HG03354 (cell line): ENCODE results near the gene C2orf78.

Source experiments
- ATAC-seq: cut with Tn5 transposase; IDR thresholded peaks from one replicate; pipeline ENCODE4 v1.9.1; 2021; ENCODE audit warnings: mild to moderate bottlenecking; ENCODE audit not compliant: unreplicated experiment, poor library complexity, severe bottlenecking

Gene C2orf78

DNA sequence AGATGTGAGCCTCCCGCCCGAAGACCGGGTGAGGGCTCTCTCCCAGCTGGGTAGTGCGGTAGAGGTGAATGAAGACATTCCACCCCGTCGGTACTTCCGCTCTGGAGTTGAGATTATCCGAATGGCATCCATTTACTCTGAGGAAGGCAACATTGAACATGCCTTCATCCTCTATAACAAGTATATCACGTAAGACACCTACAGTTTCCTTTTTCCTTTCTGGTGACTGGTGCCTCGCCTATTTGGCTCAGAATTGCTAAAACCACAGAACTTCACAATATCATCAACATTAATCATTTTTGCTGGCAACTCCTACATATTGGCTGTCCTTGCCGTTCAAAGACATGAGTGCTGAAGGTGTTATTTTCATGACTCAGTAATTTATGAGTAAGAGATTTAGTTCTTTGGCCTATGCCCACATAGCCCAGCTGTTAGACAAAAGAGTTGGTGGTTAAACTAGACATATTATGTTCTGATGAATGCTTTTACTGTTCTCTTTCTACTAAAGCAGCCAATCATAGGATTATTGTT is 47.0 kb downstream of the C2orf78 start:
- no peak for ATAC-seq

DNA sequence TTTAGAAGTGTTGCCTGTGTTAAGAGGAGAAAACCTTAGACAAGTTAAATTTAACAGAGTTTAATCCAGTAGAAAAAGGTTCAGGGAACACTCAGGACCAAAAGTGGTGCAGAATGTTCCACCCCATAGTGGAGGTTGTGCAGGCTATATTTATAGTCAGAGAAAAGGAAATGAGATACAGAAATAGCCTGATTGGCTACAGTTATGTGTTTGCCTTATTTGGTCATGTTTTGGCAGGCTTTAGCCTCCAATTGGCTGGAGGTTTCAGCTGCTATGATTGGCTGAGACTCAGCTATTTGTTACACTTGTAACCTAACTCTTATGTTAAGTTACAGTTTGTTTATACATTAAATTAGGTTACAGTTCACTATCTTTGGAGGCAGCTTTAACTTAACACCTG is 48.9 kb downstream of the C2orf78 start:
- ATAC-seq: no peak

DNA sequence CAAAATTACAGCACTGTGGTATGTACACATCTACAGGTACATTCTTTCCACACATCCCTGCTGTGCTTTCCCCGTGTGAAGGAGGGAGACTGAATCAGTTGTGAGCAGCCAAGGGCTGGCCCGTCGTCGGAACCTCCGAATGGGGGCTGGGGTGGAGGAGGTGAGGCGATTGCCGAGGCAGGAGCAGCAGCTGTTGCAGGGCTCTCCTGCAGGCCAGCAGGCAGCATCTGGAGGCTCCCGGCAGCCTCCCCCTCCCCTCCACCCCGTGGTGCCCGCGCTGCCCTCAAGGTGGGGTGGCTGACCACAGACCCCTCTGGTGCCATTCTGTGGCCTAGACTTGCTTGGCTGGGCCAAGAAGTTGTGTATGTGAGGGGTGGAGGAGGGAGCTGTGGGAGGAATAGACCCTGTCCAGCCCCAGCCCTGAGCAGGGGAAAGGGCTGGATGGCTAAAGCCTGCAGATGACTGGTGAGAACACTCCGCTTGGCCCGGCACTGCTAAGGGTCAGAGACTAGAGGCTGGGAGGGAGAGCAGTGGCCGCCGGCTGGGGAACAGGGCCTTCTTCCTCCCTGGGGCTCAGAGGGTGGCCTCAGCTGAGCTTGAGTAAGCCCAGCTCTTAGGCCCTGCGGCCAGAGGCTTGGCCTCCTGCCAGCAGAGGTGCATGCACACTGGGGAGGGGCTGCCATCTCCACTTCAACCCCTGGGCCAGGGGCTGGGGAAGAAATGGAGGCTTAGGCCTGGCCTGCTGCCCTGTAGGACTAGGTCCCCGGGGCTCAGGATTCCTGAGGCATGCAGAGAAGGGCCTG is 52.4 kb downstream of the C2orf78 start:
- no peak for ATAC-seq

DNA sequence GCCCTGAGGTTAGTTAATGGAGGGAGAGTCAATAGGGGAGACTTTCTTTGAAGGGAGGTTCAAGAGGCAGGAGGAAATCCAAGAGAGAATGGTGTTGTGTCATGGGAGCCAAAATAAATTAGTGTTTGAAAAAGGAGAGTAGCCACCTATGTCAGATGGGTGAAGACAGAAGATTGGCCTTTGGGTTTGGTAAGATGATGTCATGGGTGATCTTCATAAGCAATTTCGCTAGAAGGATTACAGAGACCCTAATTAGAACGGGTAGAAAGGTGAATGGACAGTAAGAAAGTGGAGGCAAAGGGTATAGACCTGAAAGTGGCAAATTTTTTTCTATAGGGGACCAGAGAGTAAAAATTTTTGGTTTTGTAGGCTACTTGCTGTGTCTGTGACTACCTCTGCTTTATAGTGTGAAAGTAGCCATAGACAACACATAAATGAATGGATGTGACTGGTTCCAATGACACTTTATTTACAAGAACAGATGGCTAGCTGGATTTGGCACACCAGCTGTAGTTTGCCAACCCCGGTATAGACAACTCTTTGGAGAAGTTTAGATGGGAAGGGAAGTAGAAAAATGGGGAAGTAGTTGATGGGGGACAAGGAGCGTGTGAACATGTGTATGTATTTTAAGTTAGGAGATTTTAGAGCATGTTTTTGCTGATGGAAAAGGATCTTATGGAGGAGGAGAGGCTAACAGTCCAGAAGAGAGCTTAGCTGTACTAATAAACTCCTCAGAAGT is 54.0 kb downstream of the C2orf78 start:
- no peak for ATAC-seq

DNA sequence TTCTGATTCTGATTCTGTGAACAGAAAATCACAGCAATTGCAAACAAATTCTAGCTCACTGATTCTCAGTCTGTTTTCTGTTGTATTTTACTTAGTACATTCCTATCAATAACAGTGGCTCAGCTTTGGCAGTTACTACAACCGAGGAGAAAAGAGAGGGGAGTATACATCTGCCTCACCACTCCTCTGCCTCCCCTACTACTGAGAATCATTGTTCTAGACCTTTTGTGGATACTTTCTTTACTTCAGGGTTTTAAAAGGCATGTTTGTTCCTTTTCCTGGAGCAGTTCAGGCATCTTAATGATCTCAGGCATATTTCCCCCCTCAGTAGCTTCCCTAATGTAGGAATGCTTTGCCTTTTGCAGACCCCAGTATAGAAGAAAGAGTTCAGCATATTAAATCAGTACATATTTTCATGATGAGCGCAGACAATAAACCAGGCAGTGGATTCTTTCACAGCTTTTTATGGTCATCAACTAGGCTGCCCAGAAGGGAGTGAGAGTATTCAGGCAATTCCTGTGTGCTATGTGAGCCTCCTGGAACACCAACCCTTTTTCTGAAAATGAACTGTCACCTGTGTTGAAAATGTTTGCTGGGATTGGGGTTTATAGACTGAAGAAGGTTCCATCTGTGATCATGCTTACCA is 55.0 kb downstream of the C2orf78 start:
- no peak for ATAC-seq

DNA sequence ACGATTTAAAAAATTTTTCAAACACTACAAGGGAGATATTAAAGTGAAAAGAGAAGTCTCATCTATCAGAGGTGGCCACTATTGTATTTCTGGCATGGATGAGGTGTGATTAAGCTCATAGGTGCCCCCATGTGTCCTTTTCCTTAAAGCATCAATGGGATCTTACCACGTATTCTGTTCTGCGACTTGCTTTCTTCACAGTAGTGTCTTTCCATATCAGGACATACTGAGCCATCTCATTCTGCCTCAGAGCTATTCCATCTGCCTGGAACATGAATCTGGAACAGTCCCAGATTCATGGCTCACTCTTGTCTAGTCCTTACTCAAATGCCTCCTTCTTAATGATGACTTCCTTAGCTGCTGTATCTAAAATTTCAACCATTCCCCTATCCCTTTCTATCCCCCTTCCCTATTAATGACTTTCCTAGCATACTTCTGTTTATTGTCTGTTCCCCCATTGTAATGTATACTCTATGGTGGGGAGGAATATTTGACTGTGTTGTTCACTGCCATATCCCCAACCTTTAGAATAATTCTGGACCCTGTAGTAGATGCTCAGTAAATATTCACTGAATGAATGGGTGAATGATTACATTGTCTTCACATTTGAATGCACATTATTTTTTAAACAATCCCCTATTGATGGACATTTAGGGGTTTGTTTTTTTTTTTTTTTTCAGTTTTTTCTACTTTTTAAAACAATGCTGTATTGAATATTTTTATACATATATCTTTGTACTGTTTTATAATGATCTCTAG is 55.8 kb downstream of the C2orf78 start:
- ATAC-seq: no peak

DNA sequence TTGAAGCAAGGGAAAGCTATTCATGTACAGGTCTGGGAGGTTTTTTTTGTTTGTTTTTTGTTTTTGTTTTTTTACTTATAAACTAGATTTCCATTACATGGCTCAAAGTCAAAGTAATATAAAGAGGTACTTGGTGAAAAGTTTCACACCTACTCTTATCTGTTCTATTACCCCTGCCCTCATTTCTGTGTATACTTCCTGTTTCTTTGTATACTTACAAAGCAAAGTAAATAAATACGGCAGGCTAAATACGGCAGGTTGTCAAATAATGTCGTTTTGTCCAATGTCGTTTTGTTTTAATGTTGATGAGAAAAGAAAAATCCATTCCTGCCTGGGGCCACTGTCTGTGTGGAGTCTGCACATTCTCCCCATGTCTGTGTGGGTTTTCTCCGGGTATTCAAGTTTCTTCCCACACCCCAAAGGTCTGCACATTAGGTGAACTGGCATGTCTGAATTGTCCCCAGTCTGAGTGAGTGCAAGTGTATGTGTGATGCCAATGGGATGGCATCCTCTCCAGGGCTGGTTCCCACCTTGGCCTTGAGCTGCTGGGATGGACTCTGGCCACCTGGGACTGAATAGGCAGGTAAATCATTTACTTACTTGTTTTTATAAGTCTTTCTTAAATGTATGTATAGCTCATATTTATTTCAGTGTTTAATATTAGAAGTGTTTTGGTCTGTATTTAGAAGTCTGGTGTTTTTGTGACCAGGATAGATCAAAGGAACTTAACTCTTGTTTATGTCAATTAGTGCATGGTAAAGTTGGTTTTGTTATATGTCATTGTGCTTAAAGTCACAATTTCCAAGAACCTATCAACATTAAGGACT is 58.1 kb downstream of the C2orf78 start:
- no peak for ATAC-seq

DNA sequence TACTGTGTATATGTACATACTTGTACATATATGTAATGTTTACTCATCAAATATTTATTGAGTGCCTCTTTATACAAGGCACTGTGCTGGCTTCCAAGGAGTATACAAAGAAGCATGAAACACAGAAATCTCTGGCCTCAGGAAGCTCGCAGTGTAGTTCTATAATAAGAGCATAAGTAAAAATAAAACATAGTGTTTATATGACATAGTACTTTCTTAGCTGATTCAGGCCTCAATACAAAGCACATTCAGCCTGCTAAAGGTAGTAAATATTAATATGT is 58.7 kb downstream of the C2orf78 start:
- no peak for ATAC-seq

DNA sequence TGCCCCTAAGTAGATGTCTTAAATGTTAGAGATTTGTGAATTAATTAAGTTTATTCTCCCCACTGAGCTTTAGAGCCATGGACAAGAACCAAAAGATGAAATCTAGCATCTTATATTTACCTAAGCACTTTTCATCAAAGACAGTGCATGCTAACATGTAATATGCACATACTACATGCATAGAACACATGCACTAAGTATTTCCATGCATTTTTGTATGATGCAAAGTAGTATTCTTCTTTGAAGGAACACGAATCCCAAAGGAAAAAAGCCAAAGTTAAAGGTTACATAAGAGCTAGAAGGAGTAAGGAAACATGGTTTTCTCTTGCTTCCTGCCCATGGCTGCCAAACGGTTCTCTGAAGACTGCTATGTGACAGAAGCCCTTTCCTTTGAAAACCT is 60.1 kb downstream of the C2orf78 start:
- ATAC-seq: no peak

DNA sequence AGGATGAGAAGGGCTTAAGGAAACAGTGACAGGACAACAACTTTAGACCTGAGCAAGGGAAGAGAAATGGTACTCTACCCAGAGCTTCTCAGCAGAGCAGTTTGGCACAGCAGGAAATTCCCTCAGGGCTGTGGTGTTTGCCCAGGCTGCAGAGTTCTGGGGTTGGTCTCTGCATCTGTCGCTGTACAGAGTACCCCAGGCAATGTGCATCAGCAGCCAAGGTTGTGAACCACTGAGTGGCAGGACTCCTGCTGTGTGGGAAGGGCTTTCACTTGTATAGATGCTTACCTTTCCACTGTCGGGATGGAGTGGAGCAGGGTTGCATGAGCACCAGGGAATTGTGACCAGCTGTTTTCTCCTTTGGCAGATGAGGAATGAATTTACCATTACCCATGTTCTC is 66.0 kb downstream of the C2orf78 start:
- no peak for ATAC-seq

DNA sequence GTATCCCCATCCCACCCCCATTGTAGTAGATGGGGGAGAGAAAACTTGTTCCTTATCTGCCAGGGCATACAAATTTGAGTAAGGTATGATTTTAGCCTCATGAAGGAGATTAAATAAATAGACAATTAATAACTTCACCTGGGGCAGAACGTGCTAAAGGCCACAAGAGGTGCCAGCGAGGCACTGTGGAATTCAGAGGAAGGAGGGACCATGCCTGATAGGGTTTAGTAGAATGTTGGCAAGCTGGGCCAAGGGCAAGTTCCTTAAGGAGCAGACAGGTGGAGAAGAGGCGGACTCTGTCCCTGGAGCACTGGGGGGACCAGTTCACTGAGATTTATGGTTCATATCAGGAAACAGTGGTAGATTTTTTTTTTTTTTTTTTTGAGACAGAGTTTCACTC is 67.3 kb downstream of the C2orf78 start:
- ATAC-seq: no peak

DNA sequence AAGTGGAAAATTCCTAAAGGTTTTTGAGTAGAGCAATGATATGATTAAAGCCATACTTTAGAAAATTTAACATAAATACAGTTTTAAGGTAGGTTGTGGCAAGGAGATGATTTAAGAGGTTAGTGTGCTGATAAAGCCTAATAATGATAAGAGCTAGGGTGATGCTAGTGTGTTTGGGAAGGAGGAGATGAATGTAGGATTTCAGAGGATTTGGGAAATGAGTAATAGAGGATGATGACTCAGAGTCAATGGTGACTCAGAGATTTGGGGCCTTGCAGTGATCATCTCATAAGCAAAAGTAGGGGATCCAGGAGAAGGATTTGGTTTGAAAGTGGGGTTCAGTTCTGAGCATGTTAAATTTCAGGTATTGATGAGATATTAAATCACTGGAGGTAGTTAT is 68.0 kb downstream of the C2orf78 start:
- no peak for ATAC-seq

DNA sequence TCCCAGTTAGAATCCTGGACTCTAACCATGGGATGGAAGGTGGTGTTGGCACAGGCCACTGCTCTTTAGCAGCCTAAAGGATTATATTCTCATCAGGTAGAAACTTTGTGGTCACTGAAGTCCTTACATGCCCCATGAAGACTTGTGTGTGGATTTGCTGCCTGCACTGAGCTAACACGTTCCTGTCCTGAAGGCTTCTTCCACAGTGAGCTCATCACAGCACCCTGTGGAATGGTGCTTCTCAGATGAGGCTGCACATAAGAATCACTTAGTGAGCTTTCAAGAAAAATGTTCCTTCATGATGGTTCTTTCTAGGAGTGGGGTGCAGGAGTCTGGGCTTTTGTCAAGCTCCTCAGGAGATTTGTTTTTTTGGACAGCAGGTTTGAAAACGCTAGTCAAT is 71.5 kb downstream of the C2orf78 start:
- ATAC-seq: no peak

DNA sequence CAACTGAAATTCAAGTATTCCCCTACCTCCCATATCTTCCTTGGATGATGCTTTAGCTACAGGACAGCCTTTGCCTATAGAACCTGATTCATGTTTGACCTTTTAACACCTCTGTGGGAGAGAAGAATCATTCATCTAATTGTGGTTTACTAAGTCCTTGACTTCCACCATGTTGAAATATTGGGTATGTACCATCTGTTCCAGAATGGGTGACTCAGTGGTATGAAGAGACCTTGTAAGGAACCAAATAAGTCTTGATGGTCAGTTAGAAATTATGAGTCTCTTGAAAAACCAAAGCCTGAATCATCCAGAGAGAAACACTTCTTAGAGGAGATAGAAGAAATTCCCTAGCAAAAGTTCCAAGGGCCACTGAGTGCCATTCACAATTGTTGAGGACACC is 72.2 kb downstream of the C2orf78 start:
- no peak for ATAC-seq

DNA sequence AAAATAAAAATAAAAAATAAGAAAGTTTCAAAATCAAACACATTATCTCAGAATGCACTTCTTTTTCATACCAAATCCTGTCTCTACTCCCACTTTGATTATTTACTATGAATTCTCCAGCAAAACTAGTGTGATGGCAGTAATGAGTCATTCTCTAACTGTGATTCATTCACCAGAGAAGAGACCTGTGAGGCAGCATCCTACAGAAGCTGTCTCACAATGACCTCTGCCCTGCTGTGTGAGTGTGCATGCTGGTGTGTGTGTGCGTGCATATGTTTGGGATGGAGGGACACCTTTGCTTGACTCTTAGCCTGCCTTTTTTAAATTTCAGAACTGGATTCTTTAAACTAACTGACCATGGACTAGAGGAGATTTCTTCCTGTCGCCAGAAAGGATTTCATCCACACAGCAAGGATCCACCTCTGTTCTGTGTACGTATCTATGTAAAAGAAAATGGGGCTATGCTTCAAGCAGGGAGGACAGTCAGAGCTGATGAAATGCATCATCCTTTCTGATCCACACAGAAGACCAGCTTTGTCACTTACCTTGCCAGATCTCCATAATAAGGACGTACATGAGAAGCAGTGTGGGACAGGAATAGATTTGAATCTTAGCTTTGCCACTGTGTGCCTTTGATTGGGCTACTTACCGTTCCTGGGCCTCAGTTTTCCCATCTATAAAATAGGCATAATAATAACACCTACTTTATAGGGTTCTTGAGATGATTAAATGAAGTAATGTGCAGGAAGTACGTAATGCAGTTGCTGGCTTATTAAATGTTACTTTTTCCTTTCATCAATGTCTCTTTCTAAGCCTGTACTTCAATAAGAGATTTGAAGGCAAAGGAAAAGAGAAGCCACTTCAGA is 76.0 kb downstream of the C2orf78 start:
- ATAC-seq: no peak

DNA sequence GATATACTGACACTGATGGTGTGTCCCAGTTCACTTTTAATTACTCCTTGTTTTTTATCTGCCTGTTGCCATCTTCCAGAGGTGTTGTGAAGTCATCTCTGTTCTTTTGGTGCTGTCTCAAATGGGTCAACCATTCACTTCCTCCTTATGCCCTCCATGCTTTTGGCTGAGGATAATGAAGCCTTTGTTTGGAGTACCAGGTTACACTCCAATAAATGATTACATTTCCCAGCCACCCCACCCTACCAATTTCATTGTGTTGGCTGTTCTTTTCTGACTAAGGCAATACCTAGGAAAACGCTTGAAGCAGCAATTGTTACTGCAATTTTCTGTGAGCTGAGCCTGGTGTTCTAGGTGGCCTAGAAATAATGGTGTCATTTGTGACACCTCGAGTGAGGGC is 79.0 kb downstream of the C2orf78 start:
- ATAC-seq: no peak
